ENCODE measurements around the gene TCF7L1. TPM values are rescaled to one million over a fixed set of nuclear protein-coding genes. Genes with fewer than 3 reads are reported as not detected.

Gene TCF7L1
- total and polyA plus RNA-seq, 2 of the 13 experiments (the other 11 are each of a cell fraction or from before 2014, with no cell fraction given): 0.04 to 0.15 TPM

GRCh38 chr2:85288244-85288725 lies 155.1 kb downstream of the TCF7L1 start:
- no peak overlapping the region for H2AFZ ChIP-seq (ENCODE audit: low read length)
- H3K4me1 ChIP-seq (ENCODE audit: insufficient read depth, low read length): peaks cover 13% of the 10 kb centered on the region
- FAIRE-seq (no peak), DNase-seq (ENCODE audit: low spot score) (no peak), ATAC-seq (no peak)
- CTCF ChIA-PET (ENCODE audit: low intra/inter-chr PET ratio, low total read pairs): no interaction called here
- TF ChIP-seq CREB1 (IDR thresholded peaks at IDR 0.05) (no peak), CREB1 (CRISPR knock-in tag; IDR thresholded peaks at IDR 0.05) (no peak), SIX1 (CRISPR knock-in tag; IDR thresholded peaks at IDR 0.05; ENCODE audit: borderline replicate concordance) (no peak), E2F5 (CRISPR knock-in tag; conservative IDR thresholded peaks at IDR 0.05) (no peak), ZNF33A (CRISPR knock-in tag; IDR thresholded peaks at IDR 0.05; ENCODE audit: borderline replicate concordance) (no peak), TOPORS (CRISPR knock-in tag; IDR thresholded peaks at IDR 0.05) (no peak), TRIM22 (IDR thresholded peaks at IDR 0.05) (no peak), ZNF18 (CRISPR knock-in tag; IDR thresholded peaks at IDR 0.05; ENCODE audit: insufficient replicate concordance) (no peak), ZNF558 (CRISPR knock-in tag; IDR thresholded peaks at IDR 0.05; ENCODE audit: borderline replicate concordance) (no peak), TFAP4 (IDR thresholded peaks at IDR 0.05; ENCODE audit: borderline replicate concordance, low read depth) (no peak), ZNF512B (CRISPR knock-in tag; IDR thresholded peaks at IDR 0.05; ENCODE audit: borderline replicate concordance) (no peak), ZNF704 (CRISPR knock-in tag; IDR thresholded peaks at IDR 0.05; ENCODE audit: borderline replicate concordance) (no peak), KLF11 (CRISPR knock-in tag; IDR thresholded peaks at IDR 0.05) (no peak)
- no peaks in the 10 kb centered on the region for H4K20me1 ChIP-seq (ENCODE audit: insufficient read depth, low read length)
- no TSS peak for BruUV-seq (replicated peaks)
- WGBS (ENCODE audit: low lambda C conversion rate): 4% methylated on average over 10 of the region's 10 CpGs
- POLR2A ChIA-PET: no interaction called here
- H3K79me2 ChIP-seq (ENCODE audit: insufficient read depth, low read length): no peaks in the 10 kb centered on the region
- H3K9me3 ChIP-seq (ENCODE audit: low read length): no peaks in the 10 kb centered on the region
- no peak overlapping the region for H3K4me2 ChIP-seq (ENCODE audit: low read depth, low read length)
- peaks cover 0 to 36% of the 10 kb centered on the region in 2 experiments; a peak in 3 of 5 replicates for H3K27me3 ChIP-seq (ENCODE audit: control insufficient read depth in 1 of 2, insufficient read depth in 2 of 2, low read length in 2 of 2)
- in situ Hi-C loops (cut with HindIII; ENCODE audit: extremely low pct_ligation_motif_present, low pct_unique_long_range_greater_than_20kb) (loop anchor here (5.0 kb wide), 1 partner anchor 156 kb away; the partner anchor contains the start of gene TCF7L1), intact Hi-C loops (cut with micrococcal nuclease; ENCODE audit: unreplicated experiment) (loop anchor here (5.0 kb wide), 1 partner anchor 101 kb away; no protein-coding TSS in a partner anchor)
- H3K4me3 ChIP-seq (replicated peaks in 1 of 3; ENCODE audit: insufficient read depth in 1 of 3, low read depth in 2 of 3, low read length in 3 of 3): no peak overlapping the region
- H3K36me3 ChIP-seq (replicated peaks in 1 of 2; ENCODE audit: control insufficient read depth in 1 of 2, insufficient read depth in 2 of 2, low read length in 2 of 2): no peaks in the 10 kb centered on the region
- H3K27ac ChIP-seq (ENCODE audit: extremely low read length, insufficient read depth, low read length): no peak overlapping the region
- no peak overlapping the region for H3K9ac ChIP-seq (ENCODE audit: insufficient read depth, low read depth, low read length)

All from HepG2 (cell line).